Measurements from ENCODE around the gene PSRC1.

GRCh38 chr1:109296782-109297181, 13.8 kb upstream of the PSRC1 start:
- TF ChIP-seq POLR2A (IDR thresholded peaks at IDR 0.05) (no peak), CTCF (IDR thresholded peaks at IDR 0.05) (no peak), EP300 (IDR thresholded peaks at IDR 0.05) (no peak)
